Tibial artery (tissue), 4 donors: Measurements from ENCODE around the gene PRDM2.
A peak's percentile ranks its signal among the peaks of the same experiment; 100 is the strongest.

Experiments
- DNase-seq, 2 donors: peaks; one replicate each; pipeline ENCODE4 v3.0.0-alpha.2; 2019
- H3K27ac ChIP-seq, 2 donors: fragments of 200-600 bp; sonication (generic) in 1 of 2; 1 replicate in 1 of 2; 2 replicates in 1 of 2; pipeline ENCODE4 v1.5.1; 2018 to 2019; ENCODE audit warnings: mild to moderate bottlenecking in 1 of 2
- H3K27me3 ChIP-seq, 2 donors: fragments of 200-600 bp; sonication (generic) in 1 of 2; one replicate each; pipeline versions ENCODE4 v1.5.1 to v1.6.0; 2016 to 2019
- H3K36me3 ChIP-seq, 3 donors: fragments of 200-600 bp; sonication (generic) in 2 of 3; one replicate each; pipeline ENCODE4 v1.5.1; 2016 to 2019; ENCODE audit warnings: mild to moderate bottlenecking in 2 of 3
- H3K4me1 ChIP-seq, 4 donors: fragments of 200-600 bp; sonication (generic) in 2 of 4; 1 replicate in 3 of 4; 2 replicates in 1 of 4; pipeline ENCODE4 v1.5.1; 2016 to 2019
- H3K4me3 ChIP-seq, 2 donors: fragments of 200-600 bp; sonication (generic) in 1 of 2; 1 replicate in 1 of 2; 2 replicates in 1 of 2; pipeline ENCODE4 v1.5.1; 2018 to 2019; ENCODE audit warnings: mild to moderate bottlenecking in 2 of 2
- H3K9me3 ChIP-seq, 3 donors: fragments of 200-600 bp; sonication (generic) in 1 of 3; one replicate each; pipeline ENCODE4 v1.5.1; 2016 to 2019
- intact Hi-C: fragments of 100-400 bp; cut with DNase I; formaldehyde crosslinking; loops from one replicate; pipeline ENCODE4 v1.15.0; 2023; ENCODE audit warnings: low total_unique reads
- TF ChIP-seq, protein P1 (sequence below), 2 experiments: fragments of 200-600 bp in 1 of 2; fragments of 450-650 bp in 1 of 2; IDR thresholded peaks; one replicate each; pipeline ENCODE4 v1.5.1; 2017 to 2019; ENCODE audit warnings: antibody characterized with exemption in 2 of 2, mild to moderate bottlenecking in 1 of 2, moderate library complexity in 1 of 2

Gene PRDM2

DNA sequence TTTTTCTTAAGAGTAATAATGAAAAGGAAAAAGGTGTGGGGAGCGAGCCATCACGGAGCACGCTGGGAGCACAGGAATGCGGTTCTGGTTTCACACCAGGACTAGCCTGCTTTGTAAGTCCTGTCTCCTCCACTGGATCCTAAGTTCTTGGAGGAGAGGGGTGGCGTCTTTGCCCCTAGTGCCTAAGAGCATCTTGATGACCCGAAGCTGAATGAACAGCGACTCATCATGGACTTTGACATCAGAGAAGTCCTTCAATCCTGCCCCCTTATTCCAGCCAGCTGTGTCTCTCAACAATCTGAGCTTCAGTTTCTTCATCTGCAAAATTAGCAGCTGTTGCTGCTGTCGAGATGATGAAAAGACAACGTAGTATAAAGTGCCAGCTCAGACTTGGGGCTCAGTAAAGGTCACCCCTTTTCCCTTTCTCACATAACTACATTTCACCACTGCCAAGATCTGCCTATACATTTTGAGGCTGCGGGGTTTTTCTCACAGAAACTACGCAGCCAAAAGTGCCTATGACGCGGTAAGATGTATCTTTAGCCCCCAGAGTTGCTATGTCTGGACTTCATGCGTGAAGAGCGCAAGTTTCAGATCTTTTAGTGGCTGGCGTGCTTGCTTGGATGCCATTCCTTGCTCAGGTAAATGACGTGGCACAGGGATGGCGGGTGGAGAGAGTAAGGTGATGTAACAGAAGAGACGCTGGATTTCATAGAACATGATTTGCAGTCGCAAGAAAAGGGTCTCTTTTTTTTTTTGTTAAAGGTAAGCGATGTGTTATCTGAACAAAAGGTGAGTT is 4.9 kb upstream of the PRDM2 start:
- no peaks in the 10 kb centered on the region for H3K36me3 ChIP-seq
- H3K9me3 ChIP-seq, result no peaks in the 10 kb centered on the region
- no peak overlapping the region for H3K4me3 ChIP-seq
- TF ChIP-seq, protein P1, sequence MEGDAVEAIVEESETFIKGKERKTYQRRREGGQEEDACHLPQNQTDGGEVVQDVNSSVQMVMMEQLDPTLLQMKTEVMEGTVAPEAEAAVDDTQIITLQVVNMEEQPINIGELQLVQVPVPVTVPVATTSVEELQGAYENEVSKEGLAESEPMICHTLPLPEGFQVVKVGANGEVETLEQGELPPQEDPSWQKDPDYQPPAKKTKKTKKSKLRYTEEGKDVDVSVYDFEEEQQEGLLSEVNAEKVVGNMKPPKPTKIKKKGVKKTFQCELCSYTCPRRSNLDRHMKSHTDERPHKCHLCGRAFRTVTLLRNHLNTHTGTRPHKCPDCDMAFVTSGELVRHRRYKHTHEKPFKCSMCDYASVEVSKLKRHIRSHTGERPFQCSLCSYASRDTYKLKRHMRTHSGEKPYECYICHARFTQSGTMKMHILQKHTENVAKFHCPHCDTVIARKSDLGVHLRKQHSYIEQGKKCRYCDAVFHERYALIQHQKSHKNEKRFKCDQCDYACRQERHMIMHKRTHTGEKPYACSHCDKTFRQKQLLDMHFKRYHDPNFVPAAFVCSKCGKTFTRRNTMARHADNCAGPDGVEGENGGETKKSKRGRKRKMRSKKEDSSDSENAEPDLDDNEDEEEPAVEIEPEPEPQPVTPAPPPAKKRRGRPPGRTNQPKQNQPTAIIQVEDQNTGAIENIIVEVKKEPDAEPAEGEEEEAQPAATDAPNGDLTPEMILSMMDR (IDR thresholded peaks at IDR 0.05), result no peak
- DNase-seq, result no peak
- H3K27ac ChIP-seq, result no peak overlapping the region
- intact Hi-C loops, result no loop called here
- H3K4me1 ChIP-seq, result peaks cover 0 to 6% (median 3%) of the 10 kb centered on the region in 4 donors
- peaks cover 0 to 32% of the 10 kb centered on the region in 2 donors for H3K27me3 ChIP-seq

GRCh38 chr1:13697738-13698137 is 2.2 kb upstream of the PRDM2 start:
- no peak overlapping the region for H3K4me3 ChIP-seq
- intact Hi-C loops, result no loop called here
- peaks cover 0 to 24% of the 10 kb centered on the region in 2 donors for H3K27me3 ChIP-seq
- DNase-seq, result no peak
- TF ChIP-seq, protein P1 (IDR thresholded peaks at IDR 0.05), result no peak
- peaks cover 0 to 6% (median 3%) of the 10 kb centered on the region in 4 donors for H3K4me1 ChIP-seq
- no peak overlapping the region for H3K27ac ChIP-seq
- no peaks in the 10 kb centered on the region for H3K36me3 ChIP-seq
- H3K9me3 ChIP-seq, result no peaks in the 10 kb centered on the region

DNA sequence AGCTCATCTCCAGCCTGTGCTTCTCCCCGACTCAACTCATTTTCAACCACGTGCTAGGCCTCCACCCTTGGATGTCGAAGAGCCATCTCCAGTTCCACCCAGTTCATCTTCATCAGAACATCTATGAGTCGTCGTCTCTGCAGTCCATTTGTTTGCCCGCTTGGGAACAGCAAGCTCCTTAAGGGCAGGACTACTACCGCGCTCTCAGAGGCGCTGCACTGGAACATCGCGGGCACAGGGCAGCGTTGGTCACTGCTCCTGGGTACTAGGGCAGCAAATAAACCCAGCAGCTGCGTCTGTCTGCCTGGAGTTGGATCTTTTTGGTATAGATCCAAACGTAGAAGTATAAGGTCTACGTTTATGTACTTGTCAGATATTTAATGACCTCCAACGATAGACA is 478 bp upstream of the PRDM2 start:
- no peaks in the 10 kb centered on the region for H3K9me3 ChIP-seq
- H3K4me3 ChIP-seq, result peak overlapping the region; percentile 75 to 78
- H3K27ac ChIP-seq, result peak overlapping the region; percentile 89 to 90
- intact Hi-C loops, result no loop called here
- peaks cover 0 to 16% of the 10 kb centered on the region in 2 donors for H3K27me3 ChIP-seq
- H3K4me1 ChIP-seq, result peaks cover 0 to 6% (median 3%) of the 10 kb centered on the region in 4 donors
- TF ChIP-seq, protein P1 (IDR thresholded peaks at IDR 0.05), result no peak
- H3K36me3 ChIP-seq, result no peaks in the 10 kb centered on the region
- DNase-seq, result no peak

- DNase-seq, result peak; percentile 58 to 69
- Histone ChIP-seq H3K4me1 (peaks cover 0 to 6% (median 3%) of the 10 kb centered on the region in 4 donors), H3K27me3 (peaks cover 0 to 7% of the 10 kb centered on the region in 2 donors), H3K4me3 (peak overlapping the region; percentile 75 to 78), H3K9me3 (no peaks in the 10 kb centered on the region), H3K36me3 (no peaks in the 10 kb centered on the region), H3K27ac (peak overlapping the region; percentile 89 to 90)
- TF ChIP-seq, protein P1 (IDR thresholded peaks at IDR 0.05), result no peak
- intact Hi-C loops, result no loop called here
Measured at GRCh38 chr1:13700521-13701270, 708 bp downstream of the PRDM2 start.

- H3K4me1 ChIP-seq, result peaks cover 0 to 6% (median 3%) of the 10 kb centered on the region in 4 donors
- H3K27me3 ChIP-seq, result peaks cover 0 to 4% of the 10 kb centered on the region in 2 donors
- TF ChIP-seq, protein P1 (IDR thresholded peaks at IDR 0.05), result no peak
- peak overlapping the region; percentile 75 to 78 for H3K4me3 ChIP-seq
- DNase-seq, result no peak
- H3K9me3 ChIP-seq, result no peaks in the 10 kb centered on the region
- intact Hi-C loops, result no loop called here
- H3K27ac ChIP-seq, result peak overlapping the region; percentile 89 to 90
- H3K36me3 ChIP-seq, result no peaks in the 10 kb centered on the region
Measured at GRCh38 chr1:13701271-13701640, 1.3 kb downstream of the PRDM2 start.
